Tracheal epithelial cell (primary cell): ENCODE measurements around the gene OR10A4. TPM values are rescaled to one million over a fixed set of nuclear protein-coding genes. Genes with fewer than 3 reads are reported as not detected.

Experiments used
- total RNA-seq: library from RNA; depleted of rRNA; stranded (reverse); fragments of >200 nt; gene quantifications from 2 replicates; pipeline ENCODE4 v1.2.1, GENCODE V29; 2014

The OR10A4 gene, protein sequence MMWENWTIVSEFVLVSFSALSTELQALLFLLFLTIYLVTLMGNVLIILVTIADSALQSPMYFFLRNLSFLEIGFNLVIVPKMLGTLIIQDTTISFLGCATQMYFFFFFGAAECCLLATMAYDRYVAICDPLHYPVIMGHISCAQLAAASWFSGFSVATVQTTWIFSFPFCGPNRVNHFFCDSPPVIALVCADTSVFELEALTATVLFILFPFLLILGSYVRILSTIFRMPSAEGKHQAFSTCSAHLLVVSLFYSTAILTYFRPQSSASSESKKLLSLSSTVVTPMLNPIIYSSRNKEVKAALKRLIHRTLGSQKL
- total RNA-seq, result not detected in 2 replicates

DNA sequence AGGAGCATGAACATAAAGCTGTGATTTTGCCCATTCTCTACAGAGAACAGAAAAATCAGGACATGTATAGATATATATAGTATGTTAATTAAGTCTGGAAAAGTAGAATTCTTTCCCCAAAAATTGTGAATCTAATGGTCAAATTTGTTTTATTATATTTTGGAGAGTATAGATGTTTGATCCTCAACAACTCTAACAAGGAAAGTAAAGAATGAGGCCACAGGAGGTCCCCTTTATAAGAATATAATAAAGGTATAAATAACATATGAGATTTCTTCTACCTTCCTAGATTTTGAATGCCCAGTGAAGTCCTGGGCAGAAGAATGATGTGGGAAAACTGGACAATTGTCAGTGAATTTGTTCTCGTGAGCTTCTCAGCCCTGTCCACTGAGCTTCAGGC lies at the start of gene OR10A4:
Gene OR10A4, plus strand, starts transcription at position 301 of the 400 bp plus-strand sequence. Its CDS starts 23 bp downstream, at position 324.

DNA sequence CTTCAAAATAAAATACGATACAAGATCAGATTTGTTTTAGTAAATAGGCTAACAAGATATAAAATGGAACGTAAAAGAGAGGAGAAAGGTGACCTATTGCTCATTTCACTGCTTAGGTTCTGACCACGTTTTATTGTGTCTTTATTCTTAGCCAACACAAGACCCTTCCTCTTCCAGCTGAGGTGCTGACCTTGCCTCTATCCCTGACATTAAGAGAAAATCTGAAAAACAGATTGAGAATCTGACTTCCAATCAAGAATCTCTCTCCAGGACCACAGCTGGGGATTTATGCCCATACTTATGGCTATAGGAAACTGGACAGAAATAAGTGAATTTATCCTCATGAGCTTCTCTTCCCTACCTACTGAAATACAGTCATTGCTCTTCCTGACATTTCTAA lies 31.0 kb upstream of the OR10A4 start, which contains the start of gene OR10A5:
Gene OR10A5, plus strand, starts transcription at position 301 of the 400 bp plus-strand sequence. Its CDS starts 0 bp downstream, at position 301.

DNA sequence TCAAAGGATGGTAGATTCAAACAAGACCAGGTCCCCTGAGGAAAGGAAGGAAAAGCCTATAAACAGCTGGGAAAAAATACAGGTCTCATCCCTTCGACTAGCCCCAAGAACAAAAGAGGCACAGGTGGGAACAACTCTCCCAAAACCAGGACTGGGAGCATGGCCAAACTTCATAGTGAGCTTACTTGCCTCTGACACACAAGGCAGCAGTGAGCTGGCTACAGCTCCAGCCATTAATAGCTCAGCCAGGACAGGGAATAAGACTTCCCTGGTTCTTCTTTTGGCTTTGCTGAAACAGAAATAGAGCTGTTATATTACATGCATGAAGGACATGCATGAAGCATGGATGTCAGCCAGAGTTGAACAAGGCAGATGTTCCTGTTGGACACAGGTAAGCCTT lies 13.5 kb upstream of the OR10A4 start, which contains the start of gene OR10A2:
Gene OR10A2, plus strand, starts transcription at position 97 of the 400 bp plus-strand sequence. CDS start 6,698 bp downstream, outside the sequence.

DNA sequence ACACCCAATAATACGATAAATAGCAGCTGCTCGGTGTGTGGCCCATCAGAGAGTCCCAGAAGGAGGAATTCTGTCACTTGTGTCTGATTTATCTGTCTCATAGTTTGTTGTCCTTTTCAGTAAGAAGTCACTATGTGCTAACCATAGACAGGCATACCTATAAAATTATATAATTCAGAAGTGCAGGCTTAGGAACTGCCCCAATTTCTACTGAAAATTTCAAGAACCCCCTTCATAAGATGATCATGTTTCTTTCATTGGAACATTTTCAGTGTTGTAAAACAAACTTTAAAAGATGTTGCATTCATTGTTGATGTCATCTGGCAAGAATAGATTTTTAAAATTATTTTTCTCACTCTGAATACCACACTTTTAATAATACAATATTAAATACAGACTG lies 16.0 kb downstream of the OR10A4 start, which contains the start of gene OR2D2:
Gene OR2D2, minus strand, starts transcription at position 101 of the 400 bp plus-strand sequence. Its CDS starts 0 bp downstream, at position 101.

DNA sequence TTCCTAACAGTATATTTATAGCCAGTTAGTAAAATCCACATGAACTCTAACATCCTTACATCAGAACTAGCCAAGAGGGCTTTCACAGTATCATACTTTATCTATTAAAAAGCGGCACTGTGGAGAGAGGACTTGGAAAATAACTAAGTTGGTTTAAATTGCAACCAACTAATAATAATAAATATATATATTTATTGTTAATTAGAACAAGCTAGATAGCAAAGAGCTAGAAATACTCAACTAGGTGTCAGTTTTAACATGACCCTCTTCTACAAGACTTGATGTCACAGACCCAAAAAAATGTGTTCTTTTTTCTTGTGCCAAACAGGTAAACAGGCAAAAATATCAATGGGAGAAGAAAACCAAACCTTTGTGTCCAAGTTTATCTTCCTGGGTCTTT lies 44.3 kb downstream of the OR10A4 start, which contains the start of gene OR2D3:
Gene OR2D3, plus strand, starts transcription at position 301 of the 400 bp plus-strand sequence. Its CDS starts 0 bp downstream, at position 301.

DNA sequence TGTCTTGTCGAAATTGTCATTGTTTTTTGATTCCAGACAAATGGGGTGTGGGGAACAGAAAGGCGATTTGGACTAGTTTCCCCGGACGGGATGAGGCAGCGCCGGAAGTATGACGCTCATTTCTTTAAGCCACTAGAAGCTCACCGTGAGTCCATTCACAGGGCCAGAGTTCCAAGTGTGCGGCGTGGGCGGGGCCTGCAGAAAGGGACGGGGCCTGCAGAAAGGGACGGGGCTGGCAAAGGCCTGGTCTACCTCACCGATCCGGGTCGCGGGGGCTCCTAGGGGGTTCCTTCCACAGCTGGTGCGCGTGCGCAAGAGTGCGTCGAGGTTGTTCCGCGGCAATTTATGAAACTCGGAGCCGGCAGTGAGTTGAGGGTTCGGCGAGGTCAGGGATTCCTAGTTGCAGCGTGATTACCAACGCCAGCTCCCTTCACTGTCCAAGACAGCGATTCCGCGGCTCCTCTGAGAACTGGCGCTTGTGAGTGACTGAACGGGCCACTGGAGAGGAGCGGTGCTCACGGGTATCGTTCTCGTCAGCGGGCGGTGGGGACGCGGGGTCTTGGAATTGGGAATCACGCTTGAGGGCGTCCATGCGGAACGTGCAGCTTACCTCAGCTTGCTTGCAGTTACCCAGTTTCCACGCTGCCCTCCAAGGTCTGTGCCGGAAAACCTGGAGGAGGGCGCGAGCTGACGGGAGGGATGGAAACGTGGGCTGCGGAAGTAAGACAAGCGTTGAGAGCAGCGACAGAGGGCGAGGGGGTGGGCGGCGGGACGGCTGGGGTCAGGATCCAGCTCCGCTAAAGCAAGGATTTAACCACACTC lies 50.0 kb downstream of the OR10A4 start, which contains the start of gene ZNF215:
Gene ZNF215, plus strand, starts transcription at position 219 of the 822 bp plus-strand sequence. CDS start 5,847 bp downstream, outside the sequence.

Other genes starting within 250 kb of the OR10A4 start
- gene DCHS1, start 220.8 kb upstream of the OR10A4 start, total RNA-seq, result 0.21 and 0.24 TPM in 2 replicates
- 39.0 and 54.9 TPM in 2 replicates for gene MRPL17, start 193.3 kb upstream of the OR10A4 start, total RNA-seq
- gene OR2AG2, start 104.6 kb upstream of the OR10A4 start, total RNA-seq, result under 0.01 TPM in 2 replicates
- gene OR2AG1, start 93.6 kb upstream of the OR10A4 start, total RNA-seq, result not detected in 2 replicates
- gene OR6A2, start 76.9 kb upstream of the OR10A4 start, total RNA-seq, result under 0.01 TPM in 2 replicates
- not detected in 2 replicates for gene OR10A5, start 30.9 kb upstream of the OR10A4 start, total RNA-seq
- under 0.01 TPM in 1 of 2 replicates, not detected in the other for gene OR10A2, start 13.6 kb upstream of the OR10A4 start, total RNA-seq
- gene OR2D2, start 15.9 kb downstream of the OR10A4 start, total RNA-seq, result not detected in 2 replicates
- gene OR2D3, start 44.4 kb downstream of the OR10A4 start, total RNA-seq, result not detected in 2 replicates
- 3.8 and 4.3 TPM in 2 replicates for gene ZNF215, start 49.8 kb downstream of the OR10A4 start, total RNA-seq
- gene ZNF214, start 143.7 kb downstream of the OR10A4 start, total RNA-seq, result 0.24 and 0.85 TPM in 2 replicates
- gene NLRP14, start 143.9 kb downstream of the OR10A4 start, total RNA-seq, result 0.24 TPM in 1 of 2 replicates, not detected in the other
- under 0.01 TPM in 1 of 2 replicates, not detected in the other for gene RBMXL2, start 212.4 kb downstream of the OR10A4 start, total RNA-seq